Mesendoderm (in vitro differentiated cells): Measurements from ENCODE around the gene TOP2B.

ENCODE experiments used
- DNase-seq: peaks from one replicate; pipeline ENCODE4 v3.0.0; 2013
- H2AK5ac ChIP-seq: 2 replicates; pipeline ENCODE4 v1.6.1; 2013; ENCODE audit warnings: low read length, inconsistent platforms
- H2BK120ac ChIP-seq: 2 replicates; pipeline ENCODE4 v1.6.1; 2013; ENCODE audit warnings: low read depth, mild to moderate bottlenecking, low read length, moderate library complexity, mixed read lengths
- H2BK15ac ChIP-seq: replicated peaks from 2 replicates; pipeline ENCODE4 v1.6.1; 2013; ENCODE audit warnings: low read depth, mild to moderate bottlenecking, moderate library complexity
- H2BK5ac ChIP-seq: 2 replicates; pipeline ENCODE4 v1.6.1; 2013; ENCODE audit warnings: low read length, inconsistent platforms
- H3K18ac ChIP-seq: 2 replicates; pipeline ENCODE4 v1.6.1; 2013; ENCODE audit warnings: mild to moderate bottlenecking, low read length, mixed read lengths
- H3K23ac ChIP-seq: one replicate; pipeline ENCODE4 v1.6.1; 2013; ENCODE audit warnings: low read length
- H3K27ac ChIP-seq: 2 replicates; pipeline ENCODE4 v1.5.1; 2013; ENCODE audit warnings: low read depth, mild to moderate bottlenecking, inconsistent platforms, low read length, moderate library complexity
- H3K27me3 ChIP-seq: 2 replicates; pipeline ENCODE4 v1.6.1; 2013; ENCODE audit warnings: low read length, control low read depth, mild to moderate bottlenecking, inconsistent platforms; ENCODE audit not compliant: insufficient read depth, poor library complexity
- H3K36me3 ChIP-seq: 2 replicates; pipeline ENCODE4 v1.6.1; 2013; ENCODE audit warnings: low read length, inconsistent platforms; ENCODE audit not compliant: control insufficient read depth, insufficient read depth
- H3K4ac ChIP-seq: one replicate; pipeline ENCODE4 v1.6.1; 2013; ENCODE audit warnings: low read depth, mild to moderate bottlenecking, low read length, moderate library complexity
- H3K4me1 ChIP-seq: 2 replicates; pipeline ENCODE4 v1.6.1; 2013; ENCODE audit warnings: low read depth, low read length, inconsistent platforms; ENCODE audit not compliant: control insufficient read depth
- H3K4me2 ChIP-seq: 2 replicates; pipeline ENCODE4 v1.6.1; 2013; ENCODE audit warnings: low read length
- H3K4me3 ChIP-seq: 2 replicates; pipeline ENCODE4 v1.5.1; 2013; ENCODE audit warnings: mild to moderate bottlenecking, low read length
- H3K56ac ChIP-seq: one replicate; pipeline ENCODE4 v1.6.1; 2013; ENCODE audit warnings: low read length
- H3K79me1 ChIP-seq: 2 replicates; pipeline ENCODE4 v1.6.1; 2013; ENCODE audit warnings: low read length, inconsistent platforms
- H3K79me2 ChIP-seq: 2 replicates; pipeline ENCODE4 v1.6.1; 2013; ENCODE audit warnings: mild to moderate bottlenecking, low read length; ENCODE audit not compliant: control insufficient read depth, insufficient read depth
- H3K9ac ChIP-seq: 2 replicates; pipeline ENCODE4 v1.6.1; 2013; ENCODE audit warnings: low read length, inconsistent platforms
- H4K5ac ChIP-seq: one replicate; pipeline ENCODE4 v1.6.1; 2013; ENCODE audit warnings: low read length
- H4K8ac ChIP-seq: one replicate; pipeline ENCODE4 v1.6.1; 2013; ENCODE audit warnings: low read depth, mild to moderate bottlenecking, control low read depth, low read length, moderate library complexity
- WGBS: extraction: QIAGEN DNeasy Blood & Tissue Kit; methylation state at CpG from one replicate; pipeline ENCODE4 v1.1.7; 2013; ENCODE audit warnings: low lambda C conversion rate, missing lambda C conversion rate; ENCODE audit not compliant: insufficient coverage; ENCODE audit errors: extremely low coverage; 5-methylcytosine and 5-hydroxymethylcytosine counted together

TOP2B gene

GRCh38 chr3:25679642-25680302 lies 15.1 kb upstream of the TOP2B start:
- H3K56ac ChIP-seq, result no peak overlapping the region
- no CpG with 5 or more reads among the region's 6 CpGs for WGBS
- H3K27ac ChIP-seq, result no peak overlapping the region
- H3K4me1 ChIP-seq, result no peaks in the 10 kb centered on the region
- no peaks in the 10 kb centered on the region for H3K27me3 ChIP-seq
- no peak overlapping the region for H2BK15ac ChIP-seq
- H3K4me3 ChIP-seq, result no peak overlapping the region
- no peak for DNase-seq
- no peaks in the 10 kb centered on the region for H3K79me2 ChIP-seq
- H3K4me2 ChIP-seq, result no peak overlapping the region
- H3K4ac ChIP-seq, result no peak overlapping the region
- no peak overlapping the region for H2BK5ac ChIP-seq
- H3K23ac ChIP-seq, result no peak overlapping the region
- H2AK5ac ChIP-seq, result no peak overlapping the region
- no peak overlapping the region for H2BK120ac ChIP-seq
- no peaks in the 10 kb centered on the region for H3K79me1 ChIP-seq
- H3K18ac ChIP-seq, result no peak overlapping the region
- no peak overlapping the region for H4K8ac ChIP-seq
- no peak overlapping the region for H4K5ac ChIP-seq
- H3K36me3 ChIP-seq, result no peaks in the 10 kb centered on the region
- H3K9ac ChIP-seq, result no peak overlapping the region

- no peak overlapping the region for H3K27ac ChIP-seq
These were observed 14.5 kb upstream of the TOP2B start for GRCh38 chr3:25679166-25679565.

GRCh38 chr3:25678581-25678980 lies 13.9 kb upstream of the TOP2B start:
- H3K27ac ChIP-seq, result no peak overlapping the region
- no peak overlapping the region for H2AK5ac ChIP-seq
- no peak overlapping the region for H3K23ac ChIP-seq
- H3K79me1 ChIP-seq, result no peaks in the 10 kb centered on the region
- H3K79me2 ChIP-seq, result no peaks in the 10 kb centered on the region
- H3K36me3 ChIP-seq, result no peaks in the 10 kb centered on the region
- no peak for DNase-seq
- H3K4me3 ChIP-seq, result no peak overlapping the region
- no peak overlapping the region for H3K56ac ChIP-seq
- H2BK120ac ChIP-seq, result no peak overlapping the region
- H3K27me3 ChIP-seq, result no peaks in the 10 kb centered on the region
- H3K4ac ChIP-seq, result no peak overlapping the region
- H2BK15ac ChIP-seq, result no peak overlapping the region
- no peak overlapping the region for H3K18ac ChIP-seq
- H4K8ac ChIP-seq, result no peak overlapping the region
- H3K4me2 ChIP-seq, result no peak overlapping the region
- H4K5ac ChIP-seq, result no peak overlapping the region
- no peak overlapping the region for H3K9ac ChIP-seq
- H2BK5ac ChIP-seq, result no peak overlapping the region
- H3K4me1 ChIP-seq, result no peaks in the 10 kb centered on the region

More at GRCh38 chr3:25679166-25679565, 14.5 kb upstream of the TOP2B start:
- DNase-seq, result no peak
- no peak overlapping the region for H3K4me2 ChIP-seq
- H2BK15ac ChIP-seq, result no peak overlapping the region
- no peaks in the 10 kb centered on the region for H3K27me3 ChIP-seq
- no peak overlapping the region for H3K4me3 ChIP-seq
- H3K79me1 ChIP-seq, result no peaks in the 10 kb centered on the region
- no peak overlapping the region for H2BK120ac ChIP-seq
- no peaks in the 10 kb centered on the region for H3K79me2 ChIP-seq
- no peak overlapping the region for H3K56ac ChIP-seq
- no peaks in the 10 kb centered on the region for H3K36me3 ChIP-seq
- H4K5ac ChIP-seq, result no peak overlapping the region
- no peaks in the 10 kb centered on the region for H3K4me1 ChIP-seq
- H3K18ac ChIP-seq, result no peak overlapping the region
- no peak overlapping the region for H2BK5ac ChIP-seq
- no peak overlapping the region for H3K4ac ChIP-seq
- no CpG with 5 or more reads among the region's 2 CpGs for WGBS
- no peak overlapping the region for H4K8ac ChIP-seq
- no peak overlapping the region for H3K9ac ChIP-seq
- no peak overlapping the region for H3K23ac ChIP-seq
- no peak overlapping the region for H2AK5ac ChIP-seq

- Histone ChIP-seq H4K8ac (no peak overlapping the region), H3K9ac (no peak overlapping the region), H3K18ac (no peak overlapping the region), H3K56ac (no peak overlapping the region), H2BK5ac (no peak overlapping the region), H2AK5ac (no peak overlapping the region), H3K27ac (no peak overlapping the region), H3K4me3 (no peak overlapping the region), H3K36me3 (no peaks in the 10 kb centered on the region), H3K27me3 (no peaks in the 10 kb centered on the region), H2BK120ac (no peak overlapping the region), H3K4ac (no peak overlapping the region), H3K23ac (no peak overlapping the region), H3K79me1 (no peaks in the 10 kb centered on the region), H3K79me2 (no peaks in the 10 kb centered on the region), H3K4me1 (no peaks in the 10 kb centered on the region), H2BK15ac (no peak overlapping the region), H3K4me2 (no peak overlapping the region), H4K5ac (no peak overlapping the region)
- no peak for DNase-seq
- no CpG with 5 or more reads among the region's 2 CpGs for WGBS
These were observed 12.4 kb upstream of the TOP2B start for GRCh38 chr3:25677121-25677520.

GRCh38 chr3:25674670-25675069 lies 10.0 kb upstream of the TOP2B start:
- H4K8ac ChIP-seq, result no peak overlapping the region
- H2BK5ac ChIP-seq, result no peak overlapping the region
- H2BK15ac ChIP-seq, result no peak overlapping the region
- no CpG with 5 or more reads among the region's 2 CpGs for WGBS
- H2BK120ac ChIP-seq, result no peak overlapping the region
- no peak overlapping the region for H3K56ac ChIP-seq
- no peak overlapping the region for H3K9ac ChIP-seq
- H3K36me3 ChIP-seq, result no peaks in the 10 kb centered on the region
- no peak overlapping the region for H3K23ac ChIP-seq
- H3K4me3 ChIP-seq, result no peak overlapping the region
- H3K4ac ChIP-seq, result no peak overlapping the region
- H4K5ac ChIP-seq, result no peak overlapping the region
- no peak overlapping the region for H3K4me2 ChIP-seq
- H3K27me3 ChIP-seq, result no peaks in the 10 kb centered on the region
- H3K4me1 ChIP-seq, result no peaks in the 10 kb centered on the region
- H2AK5ac ChIP-seq, result no peak overlapping the region
- DNase-seq, result no peak
- no peaks in the 10 kb centered on the region for H3K79me2 ChIP-seq
- H3K27ac ChIP-seq, result no peak overlapping the region
- no peak overlapping the region for H3K18ac ChIP-seq
- no peaks in the 10 kb centered on the region for H3K79me1 ChIP-seq

GRCh38 chr3:25673738-25674298 lies 9.1 kb upstream of the TOP2B start:
- H3K79me2 ChIP-seq, result no peaks in the 10 kb centered on the region
- DNase-seq, result no peak
- no peak overlapping the region for H3K4me3 ChIP-seq
- H3K4ac ChIP-seq, result no peak overlapping the region
- H2AK5ac ChIP-seq, result no peak overlapping the region
- H3K23ac ChIP-seq, result no peak overlapping the region
- no peaks in the 10 kb centered on the region for H3K36me3 ChIP-seq
- WGBS, result no CpG with 5 or more reads among the region's 8 CpGs
- no peak overlapping the region for H3K18ac ChIP-seq
- no peak overlapping the region for H2BK120ac ChIP-seq
- no peak overlapping the region for H3K56ac ChIP-seq
- H2BK5ac ChIP-seq, result no peak overlapping the region
- H3K4me1 ChIP-seq, result no peaks in the 10 kb centered on the region
- H3K79me1 ChIP-seq, result no peaks in the 10 kb centered on the region
- no peak overlapping the region for H4K5ac ChIP-seq
- no peaks in the 10 kb centered on the region for H3K27me3 ChIP-seq
- H3K27ac ChIP-seq, result no peak overlapping the region
- no peak overlapping the region for H3K4me2 ChIP-seq
- no peak overlapping the region for H3K9ac ChIP-seq
- no peak overlapping the region for H2BK15ac ChIP-seq
- no peak overlapping the region for H4K8ac ChIP-seq
